ENCODE data around the gene ABCC2.
"Not testable (repeated sequence)": the region's sequence is repeated elsewhere in the genome, so short reads cannot be mapped to it uniquely, and the experiment has no call there.

The ABCC2 gene

GRCh38 chr10:99828464-99828863 is 46.0 kb downstream of the ABCC2 start:
- H3K4me1 ChIP-seq (ENCODE audit: control insufficient read depth in 1 of 2, insufficient read depth in 1 of 2, low read depth in 1 of 2, low read length in 1 of 2), result peaks cover 0 to 3% of the 10 kb centered on the region in 2 experiments
- no peaks in the 10 kb centered on the region for H3K9me3 ChIP-seq
- no peaks in the 10 kb centered on the region for H3K27me3 ChIP-seq
- H3K4me3 ChIP-seq (ENCODE audit: low read depth in 1 of 2, low read length in 1 of 2), result no peak overlapping the region
- no peak for TF ChIP-seq CTCF (IDR thresholded peaks at IDR 0.05)
- no peak overlapping the region for H3K27ac ChIP-seq
- no peaks in the 10 kb centered on the region for H3K36me3 ChIP-seq

- H3K4me1 ChIP-seq (ENCODE audit: control insufficient read depth in 1 of 2, insufficient read depth in 1 of 2, low read depth in 1 of 2, low read length in 1 of 2), result peaks cover 0 to 3% of the 10 kb centered on the region in 2 experiments
- H3K36me3 ChIP-seq, result no peaks in the 10 kb centered on the region
- no peak overlapping the region for H3K4me3 ChIP-seq (ENCODE audit: low read depth in 1 of 2, low read length in 1 of 2)
- no peak overlapping the region for H3K27ac ChIP-seq
- no peaks in the 10 kb centered on the region for H3K27me3 ChIP-seq
- no peak for TF ChIP-seq CTCF (IDR thresholded peaks at IDR 0.05)
- no peaks in the 10 kb centered on the region for H3K9me3 ChIP-seq
These were observed 50.0 kb downstream of the ABCC2 start for GRCh38 chr10:99832439-99832838.

GRCh38 chr10:99834410-99834809 is 52.0 kb downstream of the ABCC2 start:
- Histone ChIP-seq H3K9me3 (no peaks in the 10 kb centered on the region), H3K36me3 (no peaks in the 10 kb centered on the region), H3K27me3 (no peaks in the 10 kb centered on the region), H3K27ac (no peak overlapping the region), H3K4me1 (ENCODE audit: control insufficient read depth in 1 of 2, insufficient read depth in 1 of 2, low read depth in 1 of 2, low read length in 1 of 2) (no peaks in the 10 kb centered on the region), H3K4me3 (ENCODE audit: low read depth in 1 of 2, low read length in 1 of 2) (no peak overlapping the region)
- no peak for TF ChIP-seq CTCF (IDR thresholded peaks at IDR 0.05)

- H3K27ac ChIP-seq, result no peak overlapping the region
- no peaks in the 10 kb centered on the region for H3K9me3 ChIP-seq
- H3K4me3 ChIP-seq (ENCODE audit: low read depth in 1 of 2, low read length in 1 of 2), result no peak overlapping the region
- H3K36me3 ChIP-seq, result no peaks in the 10 kb centered on the region
- TF ChIP-seq CTCF (IDR thresholded peaks at IDR 0.05), result no peak
- H3K27me3 ChIP-seq, result no peaks in the 10 kb centered on the region
- H3K4me1 ChIP-seq (ENCODE audit: control insufficient read depth in 1 of 2, insufficient read depth in 1 of 2, low read depth in 1 of 2, low read length in 1 of 2), result peaks cover 3% of the 10 kb centered on the region in 2 experiments
These were observed 53.5 kb downstream of the ABCC2 start for GRCh38 chr10:99835947-99836346.

- no peaks in the 10 kb centered on the region for H3K27me3 ChIP-seq
- H3K4me3 ChIP-seq (ENCODE audit: low read depth in 1 of 2, low read length in 1 of 2), result no peak overlapping the region
- H3K9me3 ChIP-seq, result no peaks in the 10 kb centered on the region
- no peak for TF ChIP-seq CTCF (IDR thresholded peaks at IDR 0.05)
- H3K36me3 ChIP-seq, result no peaks in the 10 kb centered on the region
- H3K27ac ChIP-seq, result no peak overlapping the region
- H3K4me1 ChIP-seq (ENCODE audit: control insufficient read depth in 1 of 2, insufficient read depth in 1 of 2, low read depth in 1 of 2, low read length in 1 of 2), result peaks cover 7% of the 10 kb centered on the region in 2 experiments
These were observed 54.3 kb downstream of the ABCC2 start for GRCh38 chr10:99836711-99837110.

GRCh38 chr10:99840859-99841258 is 58.4 kb downstream of the ABCC2 start:
- H3K27me3 ChIP-seq; H3K4me3 ChIP-seq (ENCODE audit: low read depth in 1 of 2, low read length in 1 of 2); H3K36me3 ChIP-seq: not testable (repeated sequence)

More at GRCh38 chr10:99840859-99841258, 58.4 kb downstream of the ABCC2 start:
- Histone ChIP-seq H3K27ac (peak overlapping the region; percentile 56), H3K4me1 (ENCODE audit: control insufficient read depth in 1 of 2, insufficient read depth in 1 of 2, low read depth in 1 of 2, low read length in 1 of 2) (peaks cover 25 to 33% of the 10 kb centered on the region in 2 experiments)
- H3K9me3 ChIP-seq, result not testable (repeated sequence)

All from neutrophil (primary cell).